GM12878 (cell line): ENCODE results near the gene VSIG8. TPM values are rescaled to one million over a fixed set of nuclear protein-coding genes. Genes with fewer than 3 reads are reported as not detected.

ENCODE experiments used
- ATAC-seq: fragments of 200-7000 bp; cut with Tn5 transposase; 3 replicates; pipeline ENCODE4 v1.9.1; 2020; ENCODE audit warnings: mild to moderate bottlenecking, moderate library complexity
- BruUV-seq: library from RNA; stranded (reverse); fragments of 400-500 nt; replicated peaks from 2 replicates; lab custom pipeline; 2021; lab: Mats Ljungman, UMichigan
- CTCF ChIA-PET: fragments of 300-600 bp; sonication (Branson Sonifier 250); formaldehyde crosslinking; extraction: SDS; loops from one replicate; lab custom pipeline; 2021; ENCODE audit warnings: inconsistent platforms; lab: Yijun Ruan, JAX
- POLR2A ChIA-PET: fragments of 350-600 bp; formaldehyde crosslinking; extraction: SDS; loops from one replicate; lab custom pipeline; 2021; ENCODE audit warnings: inconsistent platforms; lab: Charles Lee
- RAD21 ChIA-PET: fragments of 300-600 bp; sonication (Branson Sonifier 250); formaldehyde crosslinking; loops from one replicate; lab custom pipeline; 2023; ENCODE audit warnings: antibody characterized with exemption; ENCODE audit not compliant: unreplicated experiment; lab: Charles Lee
- SMC1A ChIA-PET: fragments of 300-600 bp; sonication (Branson Sonifier 250); formaldehyde crosslinking; loops from one replicate; lab custom pipeline; 2023; ENCODE audit not compliant: unreplicated experiment, uncharacterized antibody; lab: Charles Lee
- DNase-seq: peaks from one replicate; pipeline ENCODE4 v3.0.0-alpha.2; 2011; ENCODE audit warnings: low read depth, low spot score
- FAIRE-seq: peaks from 3 replicates; lab custom pipeline; 2011; peaks lifted over from hg19 to GRCh38; lab: Jason Lieb, UNC
- H2AFZ ChIP-seq: 2 replicates; pipeline ENCODE4 v1.6.0; 2011; ENCODE audit warnings: low read depth, low read length, control low read depth; ENCODE audit not compliant: control insufficient read depth
- H3K27ac ChIP-seq: 2 replicates; pipeline ENCODE4 v1.5.1; 2011; ENCODE audit warnings: control low read depth; ENCODE audit not compliant: control insufficient read depth, insufficient read depth
- H3K27me3 ChIP-seq, 2 experiments: replicated peaks in 1 of 2; 2 replicates each; pipeline versions ENCODE4 v1.6.0 to v1.6.1; 2011; ENCODE audit warnings: low read length in 1 of 2; ENCODE audit not compliant: control insufficient read depth in 2 of 2, insufficient read depth in 2 of 2
- H3K36me3 ChIP-seq, 2 experiments: 2 replicates each; pipeline ENCODE4 v1.5.1; 2011; ENCODE audit warnings: low read length in 1 of 2; ENCODE audit not compliant: control insufficient read depth in 2 of 2, insufficient read depth in 2 of 2
- H3K4me1 ChIP-seq: 2 replicates; pipeline ENCODE4 v1.6.1; 2011; ENCODE audit warnings: mild to moderate bottlenecking, low read length, moderate library complexity, mixed read lengths; ENCODE audit not compliant: control insufficient read depth, insufficient read depth
- H3K4me2 ChIP-seq: 2 replicates; pipeline ENCODE4 v1.6.0; 2011; ENCODE audit warnings: control low read depth; ENCODE audit not compliant: control insufficient read depth, insufficient read depth
- H3K4me3 ChIP-seq: fragments of 200-600 bp; sonication (generic); 2 replicates; pipeline ENCODE4 v1.5.1; 2016
- H3K79me2 ChIP-seq: 2 replicates; pipeline ENCODE4 v1.6.0; 2011; ENCODE audit warnings: low read length; ENCODE audit not compliant: control insufficient read depth, insufficient read depth
- H3K9ac ChIP-seq: 2 replicates; pipeline ENCODE4 v1.8.0; 2011; ENCODE audit warnings: low read length, control low read depth, mixed read lengths; ENCODE audit not compliant: control insufficient read depth, insufficient read depth
- H3K9me3 ChIP-seq: replicated peaks from 3 replicates; pipeline ENCODE4 v1.5.1; 2011; ENCODE audit warnings: mild to moderate bottlenecking, low read length; ENCODE audit not compliant: control insufficient read depth, insufficient read depth
- H4K20me1 ChIP-seq: 2 replicates; pipeline ENCODE4 v1.6.0; 2011; ENCODE audit not compliant: control insufficient read depth, insufficient read depth
- CREM ChIP-seq: IDR thresholded peaks from 2 replicates; pipeline ENCODE4 v1.6.1; 2014; ENCODE audit warnings: antibody characterized with exemption, low read depth
- IRF4 ChIP-seq: IDR thresholded peaks from 2 replicates; pipeline ENCODE4 v1.6.1; 2011; ENCODE audit warnings: low read depth, low read length
- NFYB ChIP-seq: IDR thresholded peaks from 2 replicates; pipeline ENCODE4 v1.6.1; 2011; ENCODE audit warnings: low read depth, mild to moderate bottlenecking, low read length, improper control_type of control experiment, moderate library complexity; ENCODE audit not compliant: insufficient read depth
- RBBP5 ChIP-seq: fragments of 200-600 bp; sonication (generic); conservative IDR thresholded peaks from 2 replicates; pipeline ENCODE4 v1.6.1; 2016
- STAT3 ChIP-seq: IDR thresholded peaks from 2 replicates; pipeline ENCODE4 v1.6.1; 2011; ENCODE audit warnings: low read depth, low read length, improper control_type of control experiment
- YY1 ChIP-seq: IDR thresholded peaks from 2 replicates; pipeline ENCODE4 v1.6.1; 2011; ENCODE audit warnings: low read depth, mild to moderate bottlenecking, low read length
- ZNF217 ChIP-seq: fragments of 450-650 bp; IDR thresholded peaks from 2 replicates; pipeline ENCODE4 v1.6.1; 2017; ENCODE audit warnings: antibody characterized with exemption, mild to moderate bottlenecking
- WGBS: methylation state at CpG from one replicate; pipeline ENCODE4 v1.1.6; 2016; ENCODE audit warnings: low lambda C conversion rate; ENCODE audit not compliant: insufficient replicate concordance, insufficient coverage; ENCODE audit errors: missing lambda C conversion rate; 5-methylcytosine and 5-hydroxymethylcytosine counted together
- in situ Hi-C: fragments of 300-500 bp; cut with MboI; formaldehyde crosslinking; loops from 9 replicates; pipeline ENCODE4 v1.14.3; 2018; ENCODE audit warnings: mixed read lengths
- intact Hi-C: fragments of 100-400 bp; cut with micrococcal nuclease; formaldehyde crosslinking; loops from one replicate; pipeline ENCODE4 v1.14.2; 2022; ENCODE audit not compliant: unreplicated experiment
- polyA plus RNA-seq, 11 experiments: library from polyadenylated mRNA; depleted of rRNA in 4 of 11; unstranded in 6 of 11; stranded (reverse) in 5 of 11; fragments of >200 nt; fragmentation: Nextera tagmentation in 4 of 11; fragmentation: Illumina TruSeq in 1 of 11; extraction: Ambion mirVana in 4 of 11; extraction: Trizol in 1 of 11; gene quantifications; 1 replicate in 1 of 11; 2 replicates in 10 of 11; pipeline versions ENCODE4 v1.2.1 to v1.2.3, GENCODE V29; 2011 to 2016; ENCODE audit warnings: inconsistent platforms in 2 of 11, missing spikeins in 2 of 11, low read depth in 1 of 11
- total RNA-seq, 4 experiments: library from RNA; depleted of rRNA in 3 of 4; stranded (reverse); fragments of >200 nt in 3 of 4; fragmentation: Illumina TruSeq in 1 of 4; extraction: Trizol in 1 of 4; gene quantifications; 2 replicates each; pipeline versions ENCODE4 v1.2.1 to v1.2.3, GENCODE V29; 2013 to 2021
- TF ChIP-seq, protein P1 (sequence below), 3 experiments: IDR thresholded peaks in 2 of 3; conservative IDR thresholded peaks in 1 of 3; 2 replicates each; pipeline ENCODE4 v1.5.1; 2011; ENCODE audit warnings: low read depth in 3 of 3, low read length in 3 of 3, mild to moderate bottlenecking in 3 of 3, control low read depth in 2 of 3, moderate library complexity in 2 of 3, inconsistent platforms in 1 of 3, mixed read lengths in 1 of 3; ENCODE audit not compliant: control insufficient read depth in 2 of 3, insufficient read depth in 1 of 3; ENCODE audit errors: extremely low read depth in 1 of 3
- TF ChIP-seq, protein P2 (sequence below): fragments of 450-650 bp; formaldehyde crosslinking; IDR thresholded peaks from 2 replicates; pipeline ENCODE4 v1.5.0; 2022; ENCODE audit warnings: mild to moderate bottlenecking, missing genetic modification characterization

VSIG8 gene
- total and polyA plus RNA-seq, 10 of the 15 experiments (the other 5 are each of a cell fraction or from before 2014, with no cell fraction given) = not detected

DNA sequence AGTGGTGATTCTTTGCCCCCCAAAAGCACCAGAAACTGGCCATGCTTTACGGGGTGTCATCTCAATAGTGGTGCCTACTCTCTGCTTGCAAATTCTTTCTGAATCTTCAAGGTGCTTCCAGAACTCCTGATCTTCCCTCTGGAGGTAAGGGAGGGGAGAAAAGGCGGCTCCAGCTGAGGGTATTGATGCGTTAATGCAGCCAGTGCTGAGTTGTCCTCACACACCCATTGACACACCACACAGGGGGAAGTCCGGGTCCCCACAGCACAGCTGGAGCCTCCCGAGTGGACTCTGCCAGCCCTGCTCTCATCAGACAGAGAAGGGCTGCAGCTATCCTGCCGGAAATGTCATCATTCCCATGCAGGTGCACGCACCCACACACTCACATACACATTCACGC is 1.2 kb downstream of the VSIG8 start:
- CTCF ChIA-PET = no interaction called here
- Histone ChIP-seq H3K79me2 (no peaks in the 10 kb centered on the region), H3K27me3 (peaks cover 3 to 11% of the 10 kb centered on the region in 2 experiments; a peak in 3 of 4 replicates), H3K4me3 (no peak overlapping the region), H3K9me3 (no peaks in the 10 kb centered on the region), H3K27ac (no peak overlapping the region), H2AFZ (no peak overlapping the region), H3K9ac (no peak overlapping the region), H3K4me1 (no peaks in the 10 kb centered on the region), H4K20me1 (no peaks in the 10 kb centered on the region), H3K36me3 (no peaks in the 10 kb centered on the region), H3K4me2 (no peak overlapping the region)
- 19% methylated on average over 8 of the region's 8 CpGs for WGBS
- SMC1A ChIA-PET = no interaction called here
- POLR2A ChIA-PET = no interaction called here
- ATAC-seq (no peak), DNase-seq (no peak), FAIRE-seq (no peak)
- intact Hi-C loops = no loop called here
- in situ Hi-C loops = no loop called here
- no peak for TF ChIP-seq YY1
- no peak for TF ChIP-seq IRF4
- TF ChIP-seq NFYB = no peak
- TF ChIP-seq, protein P1, sequence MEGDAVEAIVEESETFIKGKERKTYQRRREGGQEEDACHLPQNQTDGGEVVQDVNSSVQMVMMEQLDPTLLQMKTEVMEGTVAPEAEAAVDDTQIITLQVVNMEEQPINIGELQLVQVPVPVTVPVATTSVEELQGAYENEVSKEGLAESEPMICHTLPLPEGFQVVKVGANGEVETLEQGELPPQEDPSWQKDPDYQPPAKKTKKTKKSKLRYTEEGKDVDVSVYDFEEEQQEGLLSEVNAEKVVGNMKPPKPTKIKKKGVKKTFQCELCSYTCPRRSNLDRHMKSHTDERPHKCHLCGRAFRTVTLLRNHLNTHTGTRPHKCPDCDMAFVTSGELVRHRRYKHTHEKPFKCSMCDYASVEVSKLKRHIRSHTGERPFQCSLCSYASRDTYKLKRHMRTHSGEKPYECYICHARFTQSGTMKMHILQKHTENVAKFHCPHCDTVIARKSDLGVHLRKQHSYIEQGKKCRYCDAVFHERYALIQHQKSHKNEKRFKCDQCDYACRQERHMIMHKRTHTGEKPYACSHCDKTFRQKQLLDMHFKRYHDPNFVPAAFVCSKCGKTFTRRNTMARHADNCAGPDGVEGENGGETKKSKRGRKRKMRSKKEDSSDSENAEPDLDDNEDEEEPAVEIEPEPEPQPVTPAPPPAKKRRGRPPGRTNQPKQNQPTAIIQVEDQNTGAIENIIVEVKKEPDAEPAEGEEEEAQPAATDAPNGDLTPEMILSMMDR (IDR thresholded peaks at IDR 0.05 in 2 of 3, conservative IDR thresholded peaks at IDR 0.05 in 1 of 3; ENCODE audit: control insufficient read depth in 2 of 3, extremely low read depth in 1 of 3, insufficient read depth in 1 of 3, low read depth in 3 of 3, low read length in 3 of 3) = no peak
- RAD21 ChIA-PET = no interaction called here
- BruUV-seq = no TSS peak

DNA sequence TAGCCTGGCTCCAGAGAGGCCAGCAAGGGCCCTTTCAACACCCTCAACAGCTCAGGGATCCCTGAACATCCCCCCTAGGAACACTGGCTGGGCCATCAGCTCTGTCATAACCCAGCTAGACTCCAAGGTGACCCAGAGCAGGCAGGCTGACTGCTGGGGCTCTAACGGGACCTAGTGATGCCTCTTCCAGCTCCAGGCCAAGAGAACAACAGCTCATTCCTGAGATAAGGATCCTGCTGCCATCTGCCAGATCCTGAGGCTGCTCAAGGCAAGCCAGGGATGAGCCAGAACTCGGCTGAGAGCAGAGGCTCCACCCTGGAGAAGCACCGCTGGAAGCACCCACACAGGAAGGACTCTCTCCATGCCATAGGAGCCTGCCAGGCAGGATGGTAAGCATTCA is 2.0 kb downstream of the VSIG8 start:
- POLR2A ChIA-PET = no interaction called here
- no peak overlapping the region for H3K4me2 ChIP-seq
- SMC1A ChIA-PET = no interaction called here
- H3K27me3 ChIP-seq = peaks cover 3 to 11% of the 10 kb centered on the region in 2 experiments; a peak in 3 of 4 replicates
- in situ Hi-C loops = no loop called here
- no peak overlapping the region for H2AFZ ChIP-seq
- CTCF ChIA-PET = interaction anchor here (1.1 kb wide), 1 partner anchor 62 kb away, joined by 4 read pairs; no protein-coding TSS in a partner anchor
- H3K9ac ChIP-seq = no peak overlapping the region
- no TSS peak for BruUV-seq
- no peaks in the 10 kb centered on the region for H3K79me2 ChIP-seq
- no peak overlapping the region for H3K27ac ChIP-seq
- H4K20me1 ChIP-seq = no peaks in the 10 kb centered on the region
- H3K9me3 ChIP-seq = no peaks in the 10 kb centered on the region
- FAIRE-seq (no peak), ATAC-seq (no peak), DNase-seq (no peak)
- RAD21 ChIA-PET = no interaction called here
- no peak overlapping the region for H3K4me3 ChIP-seq
- no peaks in the 10 kb centered on the region for H3K4me1 ChIP-seq
- intact Hi-C loops = no loop called here
- WGBS = 22% methylated on average over 3 of the region's 3 CpGs
- no peaks in the 10 kb centered on the region for H3K36me3 ChIP-seq
- TF ChIP-seq ZNF217 = no peak
- TF ChIP-seq, protein P2, sequence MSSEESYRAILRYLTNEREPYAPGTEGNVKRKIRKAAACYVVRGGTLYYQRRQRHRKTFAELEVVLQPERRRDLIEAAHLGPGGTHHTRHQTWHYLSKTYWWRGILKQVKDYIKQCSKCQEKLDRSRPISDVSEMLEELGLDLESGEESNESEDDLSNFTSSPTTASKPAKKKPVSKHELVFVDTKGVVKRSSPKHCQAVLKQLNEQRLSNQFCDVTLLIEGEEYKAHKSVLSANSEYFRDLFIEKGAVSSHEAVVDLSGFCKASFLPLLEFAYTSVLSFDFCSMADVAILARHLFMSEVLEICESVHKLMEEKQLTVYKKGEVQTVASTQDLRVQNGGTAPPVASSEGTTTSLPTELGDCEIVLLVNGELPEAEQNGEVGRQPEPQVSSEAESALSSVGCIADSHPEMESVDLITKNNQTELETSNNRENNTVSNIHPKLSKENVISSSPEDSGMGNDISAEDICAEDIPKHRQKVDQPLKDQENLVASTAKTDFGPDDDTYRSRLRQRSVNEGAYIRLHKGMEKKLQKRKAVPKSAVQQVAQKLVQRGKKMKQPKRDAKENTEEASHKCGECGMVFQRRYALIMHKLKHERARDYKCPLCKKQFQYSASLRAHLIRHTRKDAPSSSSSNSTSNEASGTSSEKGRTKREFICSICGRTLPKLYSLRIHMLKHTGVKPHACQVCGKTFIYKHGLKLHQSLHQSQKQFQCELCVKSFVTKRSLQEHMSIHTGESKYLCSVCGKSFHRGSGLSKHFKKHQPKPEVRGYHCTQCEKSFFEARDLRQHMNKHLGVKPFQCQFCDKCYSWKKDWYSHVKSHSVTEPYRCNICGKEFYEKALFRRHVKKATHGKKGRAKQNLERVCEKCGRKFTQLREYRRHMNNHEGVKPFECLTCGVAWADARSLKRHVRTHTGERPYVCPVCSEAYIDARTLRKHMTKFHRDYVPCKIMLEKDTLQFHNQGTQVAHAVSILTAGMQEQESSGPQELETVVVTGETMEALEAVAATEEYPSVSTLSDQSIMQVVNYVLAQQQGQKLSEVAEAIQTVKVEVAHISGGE (CRISPR knock-in tag) = no peak
- no peak for TF ChIP-seq CREM
- no peak for TF ChIP-seq STAT3
- TF ChIP-seq RBBP5 = no peak
